Stimulated activated naive CD4-positive, alpha-beta T cell (primary cell): ENCODE data around the gene NDUFC2.
"Not testable (repeated sequence)": the region's sequence is repeated elsewhere in the genome, so short reads cannot be mapped to it uniquely, and the experiment has no call there.

Experiments used
- DNase-seq, 6 experiments: peaks; one replicate each; lab custom pipeline; 2025; lab: John Stamatoyannopoulos, UW

NDUFC2 gene

DNA sequence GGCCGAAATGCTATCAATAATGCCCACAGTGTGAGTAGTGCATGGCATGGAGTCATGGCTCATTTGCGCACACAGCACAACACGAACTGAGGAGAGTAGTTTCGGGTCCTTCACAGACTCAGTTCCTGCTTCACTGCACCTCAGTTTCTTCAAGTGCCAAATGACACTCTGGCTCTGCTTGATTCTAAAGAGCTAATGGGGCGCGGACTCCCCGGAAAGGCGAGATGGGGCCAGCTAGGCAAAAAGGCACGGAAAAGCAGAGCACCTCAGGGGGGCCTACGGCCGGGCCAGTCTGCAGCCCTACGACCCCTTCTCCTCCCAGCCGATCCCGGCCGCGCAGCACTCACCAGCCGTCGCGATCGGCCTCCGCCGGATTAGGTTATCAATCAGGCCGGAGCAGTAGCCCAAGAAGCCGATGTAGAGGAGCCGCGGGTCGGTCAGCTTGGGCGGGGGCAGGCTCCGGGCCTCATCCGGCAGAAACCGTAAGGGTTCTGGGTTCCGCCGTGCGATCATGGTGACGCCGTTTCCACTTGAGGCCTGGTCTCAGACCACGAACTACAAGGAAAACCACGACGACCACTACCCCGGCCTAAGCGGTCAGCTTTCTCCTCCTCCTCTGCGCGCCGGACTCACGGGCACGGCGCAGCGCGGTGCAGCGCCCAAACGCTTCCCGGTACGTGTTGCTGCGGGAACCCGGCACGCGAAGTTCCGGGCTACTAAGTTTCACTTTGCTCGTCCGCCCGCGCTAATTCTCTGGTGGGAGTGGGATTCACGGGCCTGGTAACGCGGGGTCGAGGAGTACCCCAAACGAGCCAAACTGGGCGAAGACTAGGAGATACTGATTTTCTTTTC, at the start of gene NDUFC2:
NDUFC2 (minus strand) TSS at position 631 of the 852 bp plus-strand sequence; CDS start at position 513, 118 bp downstream.
- DNase-seq, result peak; percentile 19 to 73 (median 32)

DNA sequence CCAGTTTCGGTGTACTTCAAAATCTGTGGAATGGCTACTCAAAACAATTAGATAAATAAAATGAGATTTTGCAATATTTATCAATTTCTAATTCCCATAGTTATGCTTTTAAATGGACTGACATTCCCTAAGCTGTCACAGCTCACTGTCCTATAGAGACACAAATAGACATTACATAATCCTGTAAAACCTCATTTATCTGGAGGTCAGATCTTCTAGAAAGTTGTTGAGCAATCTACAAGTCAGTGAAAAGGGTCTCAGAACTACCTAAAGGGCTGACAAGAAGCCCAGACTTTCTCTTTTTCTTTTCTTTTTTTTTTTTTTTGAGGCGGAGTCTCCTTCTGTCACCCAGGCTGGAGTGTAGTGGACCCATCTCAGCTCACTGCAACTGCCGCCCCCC, 47.7 kb upstream of the NDUFC2 start:
- no peak for DNase-seq

DNA sequence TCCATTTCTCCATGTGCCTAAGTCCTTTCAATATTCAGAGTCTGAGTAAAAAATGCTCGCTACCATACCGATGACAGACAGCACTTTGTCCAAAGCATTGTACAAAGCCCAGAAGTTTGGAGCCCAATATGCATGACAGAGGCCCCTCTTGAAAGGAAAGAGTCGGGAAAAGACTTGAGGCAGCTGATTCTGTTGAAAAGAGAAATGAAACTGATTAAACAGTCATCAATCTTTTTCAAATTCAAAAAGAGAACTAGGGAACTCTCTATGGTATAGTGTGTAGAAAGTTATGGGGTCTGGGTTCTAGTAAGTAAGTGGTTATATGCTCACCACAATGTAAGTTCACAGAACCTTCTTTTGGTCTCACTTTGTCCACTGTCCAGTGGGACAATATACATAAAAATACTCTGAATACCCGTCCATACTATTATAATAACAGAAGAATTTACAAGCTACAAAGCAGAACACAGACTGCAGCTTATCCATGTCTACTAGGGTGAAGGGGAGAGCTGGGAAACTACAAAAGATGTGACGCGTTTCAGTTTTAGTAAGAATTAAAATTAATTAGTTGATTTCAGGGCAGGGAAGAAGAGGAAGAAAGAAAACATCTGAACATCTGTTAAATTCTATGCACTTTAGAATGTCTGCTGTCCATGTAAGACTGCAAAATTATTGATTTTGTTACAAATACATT, 33.1 kb upstream of the NDUFC2 start:
- DNase-seq, result no peak

DNA sequence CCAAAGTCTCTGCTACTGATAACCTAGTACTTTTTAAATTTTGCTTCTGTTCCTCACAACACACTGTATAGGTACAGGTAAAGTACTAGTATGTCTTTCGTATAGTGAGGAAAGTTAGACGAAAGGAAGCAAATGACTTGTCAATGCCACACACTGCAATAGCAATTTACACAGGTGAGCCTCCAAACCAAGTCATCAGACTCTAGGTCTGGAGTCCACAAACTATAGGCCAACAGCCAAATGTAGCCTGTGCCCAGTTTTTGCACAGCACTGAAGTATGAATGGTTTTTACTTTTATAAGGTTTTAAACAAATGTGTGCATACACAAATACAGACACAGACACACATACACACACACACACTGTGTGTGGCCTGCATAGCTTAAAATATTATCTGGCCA, 31.6 kb upstream of the NDUFC2 start:
- DNase-seq, result no peak

DNA sequence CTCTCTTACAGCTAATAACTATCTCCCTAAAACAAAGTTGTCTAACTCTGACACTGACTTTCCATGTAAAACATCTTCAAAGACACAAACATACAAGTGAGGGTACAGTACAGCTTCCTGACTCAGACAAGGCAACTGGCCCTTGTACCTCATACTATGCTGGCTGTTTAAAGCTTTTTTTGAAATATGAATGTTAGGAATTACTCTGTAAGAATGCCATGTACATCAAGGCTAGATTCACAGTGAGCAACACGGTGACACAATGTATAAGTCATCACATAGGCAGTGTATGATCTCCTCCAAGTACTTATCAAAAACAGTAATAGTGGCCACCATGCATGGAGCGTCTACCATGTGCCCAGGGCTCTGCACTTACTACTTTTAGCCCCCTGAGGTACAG, 31.2 kb upstream of the NDUFC2 start:
- DNase-seq, result no peak

DNA sequence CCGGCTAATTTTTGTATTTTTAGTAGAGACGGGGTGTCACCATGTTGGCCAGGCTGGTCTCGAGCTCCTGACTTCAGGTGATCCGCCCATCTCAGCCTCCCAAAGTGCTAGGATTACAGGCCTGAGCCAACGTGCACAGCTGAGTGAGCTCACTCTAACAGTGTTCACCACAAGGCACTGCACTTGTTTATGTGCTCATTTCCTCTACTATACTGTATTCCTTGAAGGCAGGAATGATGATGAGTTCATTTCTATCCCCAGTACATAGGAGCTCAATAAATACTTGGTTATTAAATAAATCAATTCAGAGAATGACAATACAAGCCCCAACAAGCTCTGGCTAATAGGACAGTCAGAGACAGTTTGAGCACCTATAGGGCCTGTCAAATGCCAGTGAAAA, 30.7 kb upstream of the NDUFC2 start:
- DNase-seq, result no peak

DNA sequence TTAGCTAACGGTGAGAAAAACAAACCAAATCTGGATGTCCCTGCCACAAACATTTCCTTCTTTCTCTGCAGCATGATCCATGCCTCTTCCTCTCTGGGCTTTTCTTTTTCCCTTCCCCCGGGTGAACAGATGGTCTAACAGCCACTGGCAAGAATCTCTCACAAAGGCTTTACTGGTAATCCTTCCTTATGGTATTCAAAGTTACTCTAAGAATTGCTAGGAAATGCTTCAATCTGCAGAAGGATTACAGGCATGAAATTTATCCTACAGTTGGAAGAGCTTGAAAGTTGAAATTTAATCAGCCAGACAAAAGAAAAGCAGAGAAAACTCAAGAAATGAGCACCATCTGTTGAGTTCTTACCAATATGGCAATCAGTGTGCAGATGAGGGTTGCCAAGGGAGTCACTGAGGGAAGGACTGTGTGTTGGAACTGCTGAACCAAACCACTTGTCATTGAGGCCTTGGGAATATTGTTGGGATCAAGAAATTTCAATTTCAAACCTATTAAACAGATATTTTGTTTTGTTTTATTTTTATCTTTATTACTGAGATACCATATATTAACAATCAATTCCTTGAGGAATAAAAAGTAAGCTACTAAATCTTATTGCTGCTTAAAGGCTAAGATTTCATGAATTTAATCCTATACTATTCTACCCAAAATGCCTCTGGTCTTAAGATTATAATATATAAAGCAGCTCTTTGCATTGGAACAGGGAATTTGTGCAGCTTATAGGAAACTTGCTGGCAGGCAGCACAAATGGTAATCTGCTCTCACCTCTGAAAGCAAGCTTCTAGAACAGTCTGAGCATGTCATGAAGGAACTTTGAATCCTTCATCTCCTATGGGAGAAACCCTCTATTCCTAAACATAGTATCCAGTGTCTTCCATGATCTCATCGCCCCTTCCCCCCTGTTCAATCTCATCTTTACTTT, 29.7 kb upstream of the NDUFC2 start:
- no peak for DNase-seq

DNA sequence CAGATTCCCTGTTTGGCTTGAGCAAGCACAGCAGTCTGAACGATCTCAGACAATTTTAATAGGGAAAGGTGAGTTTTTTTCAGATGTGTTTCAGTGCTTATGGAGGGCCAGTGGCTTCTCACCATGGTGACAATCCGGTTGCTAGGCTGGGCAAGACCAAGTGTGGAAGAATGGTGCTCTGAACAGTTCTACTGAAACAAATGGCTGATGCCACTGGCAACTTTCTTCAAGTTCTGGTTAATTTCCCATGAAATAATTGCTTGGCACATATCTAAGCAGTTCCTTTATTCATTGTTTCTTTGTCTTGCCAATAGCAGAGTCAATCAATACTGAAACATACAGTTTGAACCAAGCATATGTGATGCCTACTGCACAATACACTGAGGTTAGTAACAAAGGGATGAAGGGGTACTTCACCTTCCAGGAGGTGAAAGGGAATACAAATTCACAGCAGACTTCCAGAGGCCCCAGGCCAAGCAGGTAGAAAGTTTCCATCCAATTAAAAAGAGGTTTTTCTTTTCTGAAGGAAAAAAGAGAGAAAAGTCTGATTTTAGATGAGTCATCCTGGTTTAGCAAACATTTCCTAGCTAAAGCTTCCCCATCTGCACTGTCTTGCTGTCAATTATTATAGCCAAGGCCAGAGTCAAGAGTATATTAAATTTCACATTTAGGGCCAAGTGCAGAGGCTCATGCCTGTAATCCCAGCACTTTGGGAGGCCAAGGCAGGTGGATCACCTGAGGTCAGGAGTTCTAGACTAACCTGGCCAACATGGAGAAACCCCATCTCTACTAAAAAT, 21.2 kb upstream of the NDUFC2 start:
- DNase-seq, result no peak

DNA sequence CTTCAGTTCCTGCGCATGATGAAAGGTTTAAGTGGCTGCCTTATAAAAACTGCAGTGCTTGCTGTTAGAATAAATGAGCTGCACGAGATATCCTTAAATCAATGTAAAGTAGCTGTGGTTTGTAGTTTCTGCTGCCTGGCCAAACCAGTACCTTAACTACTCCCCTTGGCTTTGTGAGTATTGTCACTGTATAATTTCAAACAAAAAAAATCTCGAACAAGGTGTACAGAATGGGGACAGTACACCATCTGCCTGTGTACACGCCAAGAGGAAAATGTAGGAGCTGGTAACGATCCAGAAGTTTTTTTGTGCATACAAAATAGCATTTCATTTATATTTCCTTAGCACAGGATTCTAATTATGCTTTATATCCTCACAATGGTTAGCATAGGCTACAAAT, 20.6 kb upstream of the NDUFC2 start:
- DNase-seq, result no peak

DNA sequence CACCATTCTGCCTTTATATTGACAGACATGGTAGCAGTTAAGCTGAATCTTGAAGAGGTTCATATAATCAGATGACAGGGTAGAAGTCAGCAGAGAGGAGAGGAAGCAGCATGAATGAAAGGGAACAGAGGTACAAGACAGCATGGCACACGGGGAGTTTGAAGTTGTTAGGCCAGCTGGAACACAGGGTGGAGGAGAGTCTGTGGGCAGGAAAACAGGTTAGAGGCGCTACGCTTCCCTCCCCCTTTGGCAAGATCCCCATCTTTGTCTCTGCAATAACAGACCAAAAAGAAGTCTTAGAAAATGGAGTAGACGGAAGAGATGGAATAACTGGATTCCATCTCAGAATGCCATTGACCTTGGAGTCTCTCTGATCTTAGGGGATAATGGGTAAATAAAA, 20.0 kb upstream of the NDUFC2 start:
- DNase-seq, result no peak

DNA sequence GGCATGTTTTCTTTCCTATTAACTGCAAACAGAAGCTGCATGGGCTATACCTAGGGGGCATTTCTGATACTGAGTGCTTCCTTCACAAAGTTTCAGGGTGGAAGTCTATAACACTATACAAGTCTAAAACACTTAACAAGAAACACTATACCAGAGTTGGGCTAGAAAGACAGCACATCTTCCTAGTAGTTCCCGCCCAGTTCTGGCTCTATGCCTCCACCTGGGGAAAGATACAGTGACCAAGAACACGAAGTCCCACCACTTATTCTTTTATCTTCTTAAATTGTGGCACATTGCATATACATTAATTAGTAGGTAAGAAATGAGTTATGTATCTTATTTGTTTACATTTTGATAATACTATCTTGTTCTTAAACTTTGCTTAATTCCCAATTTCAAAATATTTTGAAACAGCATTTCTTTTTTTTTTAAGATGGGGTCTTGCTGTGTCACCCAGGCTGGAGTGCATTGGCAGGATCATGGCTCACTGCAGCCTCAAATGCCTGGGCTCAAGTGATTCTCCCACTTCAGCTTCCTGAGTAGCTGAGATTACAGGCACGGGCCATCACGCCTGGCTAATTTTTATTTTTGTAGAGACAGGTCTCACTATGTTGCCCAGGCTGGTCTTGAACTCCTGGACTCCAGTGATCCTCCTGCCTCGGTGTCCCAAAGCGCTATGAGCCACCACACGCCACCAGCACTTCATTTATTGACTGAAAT, 18.2 kb upstream of the NDUFC2 start:
- DNase-seq, result no peak

DNA sequence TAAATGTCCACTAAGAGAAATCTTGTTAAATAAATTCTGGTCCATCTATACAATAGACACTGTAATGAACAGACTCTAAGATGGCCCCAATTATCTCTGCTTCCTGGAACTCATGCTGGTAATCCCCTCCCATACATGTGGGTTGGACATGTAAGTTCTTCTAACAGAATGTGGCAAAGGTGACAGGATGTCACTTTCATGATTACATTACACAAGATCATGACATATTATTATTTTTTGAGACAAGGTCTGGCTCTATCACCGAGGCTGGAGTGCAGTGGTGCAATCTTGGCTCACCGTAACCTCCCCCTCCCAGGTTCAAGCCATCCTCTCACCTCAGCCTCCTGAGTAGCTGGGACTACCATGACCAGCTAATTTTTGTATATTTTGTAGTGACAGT, 14.6 kb upstream of the NDUFC2 start:
- DNase-seq, result no peak

DNA sequence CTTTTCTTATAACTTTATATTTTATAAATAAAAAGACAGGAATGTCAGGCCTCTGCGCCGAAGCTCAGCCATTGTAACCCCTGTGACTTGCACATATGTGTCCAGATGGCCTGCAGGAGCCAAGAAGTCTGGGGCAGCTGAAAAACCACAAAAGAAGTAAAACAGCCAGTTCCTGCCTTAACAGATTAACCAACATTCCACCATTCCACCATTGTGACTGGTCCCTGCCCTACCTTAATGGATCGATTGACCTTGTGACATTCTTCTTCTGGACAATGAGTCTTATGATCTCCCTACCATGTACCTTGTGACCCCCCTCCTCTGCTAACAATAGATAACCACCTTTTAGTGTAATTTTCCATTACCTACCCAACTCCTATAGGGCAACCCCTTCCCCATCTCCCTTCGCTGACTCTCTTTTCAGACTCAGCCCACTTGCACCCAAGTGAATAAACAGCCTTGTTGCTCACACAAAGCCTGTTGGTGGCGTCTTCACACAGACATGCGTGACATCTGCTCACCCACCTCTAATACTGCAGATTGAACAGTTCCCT, 6.9 kb upstream of the NDUFC2 start:
- DNase-seq, result not testable (repeated sequence)

DNA sequence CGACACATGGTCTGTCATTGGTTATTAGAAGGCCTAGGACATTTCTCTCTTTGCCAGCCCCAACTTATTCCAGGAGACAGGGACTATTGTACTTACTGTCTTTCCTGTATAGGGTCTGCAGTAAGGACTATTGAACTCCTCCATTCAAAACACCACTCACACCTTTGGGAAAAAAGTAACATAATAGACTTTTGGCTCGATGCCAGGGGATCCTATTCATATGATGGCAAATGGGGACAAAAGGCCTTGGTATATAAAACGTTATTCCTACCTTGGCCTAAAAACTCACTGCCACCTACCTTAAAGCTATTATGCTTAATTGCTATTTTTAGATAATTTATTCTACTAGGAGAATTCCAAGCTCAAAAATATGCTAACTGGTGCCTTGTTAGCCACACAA, 6.3 kb upstream of the NDUFC2 start:
- no peak for DNase-seq

DNA sequence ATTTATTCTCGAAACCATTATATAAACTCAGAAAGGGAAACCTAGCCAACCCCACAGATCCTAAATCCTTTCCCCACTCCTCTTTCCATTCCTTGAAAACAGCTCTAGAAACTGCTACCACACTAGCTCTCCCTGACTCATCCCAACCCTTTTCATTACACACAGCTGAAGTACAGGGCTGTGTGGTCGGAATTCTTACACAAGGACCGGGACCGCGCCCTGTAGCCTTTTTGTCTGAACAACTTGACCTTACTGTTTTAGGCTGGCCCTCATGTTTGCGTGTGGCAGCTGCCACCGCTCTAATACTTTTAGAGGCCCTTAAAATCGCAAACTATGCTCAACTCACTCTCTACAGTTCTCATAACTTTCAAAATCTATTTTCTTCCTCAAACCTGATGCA, 4.8 kb upstream of the NDUFC2 start:
- DNase-seq, result not testable (repeated sequence)

DNA sequence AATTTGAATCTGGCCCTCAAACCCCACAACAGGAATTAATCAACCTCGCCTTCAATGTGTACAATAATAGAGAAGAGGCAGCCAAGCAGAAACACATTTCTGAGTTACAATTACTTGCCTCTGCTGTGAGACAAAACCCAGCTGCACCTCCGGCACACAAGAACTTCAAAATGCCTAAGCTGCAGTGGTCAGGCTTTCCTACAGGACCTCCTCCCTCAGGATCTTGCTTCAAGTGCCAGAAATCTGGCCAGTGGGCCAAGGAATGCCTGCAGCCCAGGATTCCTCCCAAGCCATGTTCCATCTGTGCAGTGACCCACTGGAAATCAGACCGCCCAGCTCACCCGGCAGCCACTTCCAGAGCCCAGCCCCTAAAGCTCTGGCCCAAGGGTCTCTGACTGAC, 3.4 kb upstream of the NDUFC2 start:
- no peak for DNase-seq

DNA sequence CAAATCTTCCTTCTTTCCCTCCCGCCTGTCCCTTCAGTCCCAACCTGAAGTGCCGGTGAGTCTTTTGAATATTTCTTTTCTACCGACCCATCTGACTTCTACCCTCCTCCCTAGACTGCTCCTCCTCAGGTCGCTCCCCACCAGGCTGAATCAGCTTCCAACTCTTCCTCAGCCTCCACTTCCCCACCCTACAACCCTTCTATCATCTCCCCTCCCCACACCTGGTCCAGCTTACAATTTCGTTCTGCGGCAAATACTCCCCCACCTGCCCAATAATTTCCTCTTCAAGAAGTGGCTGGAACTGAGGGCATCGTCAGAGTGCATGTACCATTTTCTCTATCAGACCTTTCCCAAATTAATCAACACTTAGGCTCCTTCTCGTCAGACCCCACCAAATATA, 2.5 kb upstream of the NDUFC2 start:
- DNase-seq, result no peak

DNA sequence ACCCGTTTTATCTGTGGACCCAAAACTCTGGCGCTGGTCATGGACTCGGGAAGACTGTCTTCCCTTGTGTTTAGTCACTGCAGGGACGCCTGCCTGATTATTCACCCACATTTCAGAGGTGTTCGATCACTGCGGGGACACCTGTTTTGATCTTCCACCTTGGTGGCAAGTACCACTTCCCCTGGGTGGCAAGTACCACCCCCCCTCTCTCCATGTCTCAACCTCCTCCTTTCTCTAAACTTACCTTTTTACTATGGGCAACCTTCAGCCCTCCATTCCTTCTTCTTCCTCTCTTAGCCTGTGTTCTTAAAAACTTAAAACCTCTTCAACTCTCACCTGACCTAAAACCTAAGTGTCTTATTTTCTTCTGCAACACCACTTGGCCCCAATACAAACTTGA, 1.9 kb upstream of the NDUFC2 start:
- no peak for DNase-seq

DNA sequence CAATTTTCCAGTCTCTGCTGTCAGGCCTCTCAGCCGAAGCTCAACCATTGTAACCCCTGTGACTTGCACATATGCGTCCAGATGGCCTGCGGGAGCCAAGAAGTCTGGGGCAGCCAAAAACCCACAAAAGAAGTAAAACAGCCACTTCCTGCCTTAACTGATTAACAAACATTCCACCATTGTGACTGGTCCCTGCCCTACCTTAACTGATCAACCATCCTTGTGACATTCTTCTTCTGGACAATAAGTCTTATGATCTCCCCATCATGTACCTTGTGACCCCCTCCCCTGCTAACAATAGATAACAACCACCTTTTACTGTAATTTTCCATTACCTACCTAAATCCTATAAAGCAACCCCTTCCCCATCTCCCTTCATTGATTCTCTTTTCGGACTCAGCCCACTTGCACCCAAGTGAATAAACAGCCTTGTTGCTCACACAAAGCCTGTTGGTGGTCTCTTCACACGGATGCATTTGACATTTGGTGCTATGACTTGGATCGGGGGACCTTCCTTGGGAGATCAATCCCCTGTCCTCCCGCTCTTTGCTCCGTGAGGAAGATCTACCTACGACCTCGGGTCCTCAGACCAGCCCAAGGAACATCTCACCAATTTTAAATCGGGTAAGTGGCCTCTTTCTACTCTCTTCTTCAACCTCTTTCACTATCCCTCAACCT, 1.3 kb upstream of the NDUFC2 start:
- peak in 1 of 6 experiments; percentile 2 for DNase-seq
